Body of pancreas (tissue), 4 donors: Measurements from ENCODE around the gene PSMB7.

ENCODE experiments used
- POLR2A ChIP-seq, 3 donors: fragments of 450-650 bp; IDR thresholded peaks; one replicate each; pipeline ENCODE4 v1.6.1; 2016; ENCODE audit warnings: antibody characterized with exemption in 3 of 3, mild to moderate bottlenecking in 2 of 3
- TF ChIP-seq, protein P1 (sequence below), 7 experiments: fragments of 450-650 bp in 4 of 7; fragments of 200-600 bp in 3 of 7; sonication (generic) in 3 of 7; IDR thresholded peaks; one replicate each; pipeline ENCODE4 v1.5.1; 2016 to 2019; ENCODE audit warnings: antibody characterized with exemption in 7 of 7

DNA sequence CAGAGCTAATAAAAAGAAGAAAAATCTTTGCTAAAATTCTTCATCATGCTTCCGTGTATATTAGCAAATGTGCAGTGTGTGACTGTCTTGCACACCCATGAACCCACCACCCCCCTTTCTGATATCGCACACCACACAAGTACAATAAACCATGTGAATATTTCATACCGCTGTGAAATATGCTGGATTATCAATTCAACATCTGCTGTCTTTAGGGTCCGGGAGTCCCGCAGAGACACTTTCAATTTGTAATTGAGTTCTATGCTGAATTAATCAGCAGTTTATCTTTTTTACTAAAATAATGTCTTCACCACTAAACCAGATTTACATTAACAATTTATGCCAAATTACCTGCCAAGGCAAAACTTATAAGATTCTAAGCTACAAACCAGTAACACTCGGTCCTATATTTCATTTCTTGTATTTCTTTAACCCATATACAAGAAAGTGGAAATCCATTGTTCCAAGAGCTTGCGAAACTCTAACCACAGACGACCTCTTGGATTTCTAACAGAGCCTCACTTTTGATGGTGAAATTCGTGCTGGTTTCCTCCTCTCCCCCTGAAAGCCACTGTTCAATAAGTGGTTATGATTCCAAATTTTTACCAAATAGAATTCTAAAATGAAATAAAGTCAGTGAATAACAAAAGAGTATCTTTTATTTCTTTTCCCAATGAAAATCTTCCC lies 44.2 kb downstream of the PSMB7 start:
- TF ChIP-seq, protein P1, sequence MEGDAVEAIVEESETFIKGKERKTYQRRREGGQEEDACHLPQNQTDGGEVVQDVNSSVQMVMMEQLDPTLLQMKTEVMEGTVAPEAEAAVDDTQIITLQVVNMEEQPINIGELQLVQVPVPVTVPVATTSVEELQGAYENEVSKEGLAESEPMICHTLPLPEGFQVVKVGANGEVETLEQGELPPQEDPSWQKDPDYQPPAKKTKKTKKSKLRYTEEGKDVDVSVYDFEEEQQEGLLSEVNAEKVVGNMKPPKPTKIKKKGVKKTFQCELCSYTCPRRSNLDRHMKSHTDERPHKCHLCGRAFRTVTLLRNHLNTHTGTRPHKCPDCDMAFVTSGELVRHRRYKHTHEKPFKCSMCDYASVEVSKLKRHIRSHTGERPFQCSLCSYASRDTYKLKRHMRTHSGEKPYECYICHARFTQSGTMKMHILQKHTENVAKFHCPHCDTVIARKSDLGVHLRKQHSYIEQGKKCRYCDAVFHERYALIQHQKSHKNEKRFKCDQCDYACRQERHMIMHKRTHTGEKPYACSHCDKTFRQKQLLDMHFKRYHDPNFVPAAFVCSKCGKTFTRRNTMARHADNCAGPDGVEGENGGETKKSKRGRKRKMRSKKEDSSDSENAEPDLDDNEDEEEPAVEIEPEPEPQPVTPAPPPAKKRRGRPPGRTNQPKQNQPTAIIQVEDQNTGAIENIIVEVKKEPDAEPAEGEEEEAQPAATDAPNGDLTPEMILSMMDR (IDR thresholded peaks at IDR 0.05), result no peak
- no peak for TF ChIP-seq POLR2A (IDR thresholded peaks at IDR 0.05)
